GM10266 (cell line): Measurements from ENCODE around the gene SOX8.

Experiments
- DNase-seq: peaks from one replicate; pipeline ENCODE4 v3.0.0; 2012; ENCODE audit errors: extremely low spot score
- CTCF ChIP-seq: IDR thresholded peaks from 2 replicates; pipeline ENCODE4 v1.5.1; 2012; ENCODE audit warnings: mild to moderate bottlenecking, low read depth; ENCODE audit not compliant: control insufficient read depth, insufficient read depth; ENCODE audit errors: missing control alignments

The SOX8 gene

GRCh38 chr16:1002399-1003166, 21.0 kb downstream of the SOX8 start:
- TF ChIP-seq CTCF = no peak
- no peak for DNase-seq

- DNase-seq = no peak
- no peak for TF ChIP-seq CTCF
Observed at GRCh38 chr16:1003391-1004347, 22.1 kb downstream of the SOX8 start.

- DNase-seq = no peak
- TF ChIP-seq CTCF = no peak
Observed at GRCh38 chr16:1005286-1005685, 23.7 kb downstream of the SOX8 start.

GRCh38 chr16:1006781-1007180, 25.2 kb downstream of the SOX8 start:
- TF ChIP-seq CTCF = no peak
- no peak for DNase-seq

GRCh38 chr16:1007284-1007850, 25.8 kb downstream of the SOX8 start:
- TF ChIP-seq CTCF = no peak
- no peak for DNase-seq

- DNase-seq = no peak
- TF ChIP-seq CTCF = no peak
Observed at GRCh38 chr16:1008085-1008484, 26.5 kb downstream of the SOX8 start.
